IMR-90 (cell line): ENCODE results near the gene RAD51B. TPM values are rescaled to one million over a fixed set of nuclear protein-coding genes. Genes with fewer than 3 reads are reported as not detected.

Experiments used
- ATAC-seq: fragments of 200-7000 bp; cut with Tn5 transposase; 2 replicates; pipeline ENCODE4 v1.9.1; 2020; ENCODE audit warnings: low read depth, mild to moderate bottlenecking, moderate library complexity
- BruUV-seq: library from RNA; stranded (reverse); fragments of 400-500 nt; replicated peaks from 2 replicates; lab custom pipeline; 2021; lab: Mats Ljungman, UMichigan
- CTCF ChIA-PET: fragments of 300-600 bp; formaldehyde crosslinking; extraction: SDS; loops from one replicate; lab custom pipeline; 2021; ENCODE audit warnings: antibody characterized with exemption; lab: Yijun Ruan, JAX
- POLR2A ChIA-PET: fragments of 300-600 bp; sonication (Branson Sonifier 250); formaldehyde crosslinking; loops from one replicate; lab custom pipeline; 2022; ENCODE audit warnings: antibody characterized with exemption; ENCODE audit not compliant: unreplicated experiment; lab: Charles Lee
- DNase-seq: peaks from one replicate; pipeline ENCODE4 v3.0.0; 2013
- H2AFZ ChIP-seq: replicated peaks from 2 replicates; pipeline ENCODE3; 2013; ENCODE audit warnings: low read length, mild to moderate bottlenecking; ENCODE audit not compliant: poor library complexity
- H2AK5ac ChIP-seq: 2 replicates; pipeline ENCODE4 v1.6.1; 2013; ENCODE audit warnings: low read depth, low read length, inconsistent platforms
- H2AK9ac ChIP-seq: replicated peaks from 2 replicates; pipeline ENCODE3; 2013; ENCODE audit warnings: mild to moderate bottlenecking, low read depth, low read length, moderate library complexity; ENCODE audit not compliant: poor library complexity
- H2BK120ac ChIP-seq: 2 replicates; pipeline ENCODE4 v1.6.1; 2013; ENCODE audit warnings: low read depth, low read length, inconsistent platforms
- H2BK15ac ChIP-seq: 3 replicates; pipeline ENCODE4 v1.6.1; 2013; ENCODE audit warnings: low read depth, low read length, inconsistent platforms
- H2BK20ac ChIP-seq: 2 replicates; pipeline ENCODE4 v1.6.1; 2013; ENCODE audit warnings: low read depth, mild to moderate bottlenecking, inconsistent platforms, low read length, moderate library complexity
- H2BK5ac ChIP-seq: 2 replicates; pipeline ENCODE4 v1.6.1; 2013; ENCODE audit warnings: mild to moderate bottlenecking, low read depth, low read length, inconsistent platforms; ENCODE audit not compliant: poor library complexity, severe bottlenecking
- H3K14ac ChIP-seq: replicated peaks from 2 replicates; pipeline ENCODE4 v1.6.1; 2013; ENCODE audit warnings: low read depth, low read length, inconsistent platforms
- H3K18ac ChIP-seq: 2 replicates; pipeline ENCODE4 v1.6.1; 2013; ENCODE audit warnings: low read depth, low read length, control low read depth
- H3K23ac ChIP-seq: 2 replicates; pipeline ENCODE4 v1.6.1; 2013; ENCODE audit warnings: low read depth, low read length, inconsistent platforms
- H3K27ac ChIP-seq: 2 replicates; pipeline ENCODE4 v1.5.1; 2013; ENCODE audit warnings: mild to moderate bottlenecking, control low read depth, low read length; ENCODE audit not compliant: insufficient read depth
- H3K27me3 ChIP-seq: 2 replicates; pipeline ENCODE4 v1.6.1; 2013; ENCODE audit warnings: low read length; ENCODE audit not compliant: control insufficient read depth, insufficient read depth
- H3K36me3 ChIP-seq: 2 replicates; pipeline ENCODE4 v1.6.1; 2013; ENCODE audit warnings: low read length, mixed read lengths; ENCODE audit not compliant: control insufficient read depth, insufficient read depth
- H3K4ac ChIP-seq: 2 replicates; pipeline ENCODE4 v1.6.1; 2013; ENCODE audit warnings: low read depth, low read length, inconsistent platforms
- H3K4me1 ChIP-seq: 2 replicates; pipeline ENCODE4 v1.6.1; 2013; ENCODE audit warnings: low read length, mixed read lengths; ENCODE audit not compliant: control insufficient read depth, insufficient read depth
- H3K4me2 ChIP-seq: 2 replicates; pipeline ENCODE4 v1.6.1; 2013; ENCODE audit warnings: low read depth, mild to moderate bottlenecking, control low read depth, low read length, moderate library complexity
- H3K4me3 ChIP-seq: 2 replicates; pipeline ENCODE4 v1.5.1; 2013; ENCODE audit warnings: low read depth, mild to moderate bottlenecking, control low read depth, low read length, moderate library complexity; ENCODE audit not compliant: insufficient read depth
- H3K56ac ChIP-seq: 2 replicates; pipeline ENCODE4 v1.6.1; 2013; ENCODE audit warnings: low read length, inconsistent platforms; ENCODE audit not compliant: insufficient read depth; ENCODE audit errors: extremely low read depth
- H3K79me1 ChIP-seq, 2 experiments: 2 replicates each; pipeline ENCODE4 v1.6.1; 2013; ENCODE audit warnings: low read length in 2 of 2, inconsistent platforms in 1 of 2, low read depth in 1 of 2
- H3K9ac ChIP-seq: 2 replicates; pipeline ENCODE4 v1.6.1; 2013; ENCODE audit warnings: low read depth, low read length, control low read depth
- H3K9me1 ChIP-seq: 2 replicates; pipeline ENCODE4 v1.6.1; 2013; ENCODE audit warnings: low read length, inconsistent platforms; ENCODE audit not compliant: insufficient read depth
- H3K9me3 ChIP-seq: 2 replicates; pipeline ENCODE4 v1.6.1; 2013; ENCODE audit warnings: low read length; ENCODE audit not compliant: control insufficient read depth, insufficient read depth
- H4K20me1 ChIP-seq: 2 replicates; pipeline ENCODE4 v1.6.1; 2013; ENCODE audit warnings: low read length, inconsistent platforms; ENCODE audit not compliant: insufficient read depth
- H4K5ac ChIP-seq: 2 replicates; pipeline ENCODE4 v1.6.1; 2013; ENCODE audit warnings: mild to moderate bottlenecking, low read depth, low read length, control low read depth
- H4K8ac ChIP-seq, 2 experiments: 2 replicates each; pipeline ENCODE4 v1.6.1; 2013; ENCODE audit warnings: low read depth in 2 of 2, low read length in 2 of 2, control low read depth in 1 of 2, inconsistent platforms in 1 of 2
- H4K91ac ChIP-seq: 2 replicates; pipeline ENCODE4 v1.6.1; 2013; ENCODE audit warnings: low read depth, low read length, inconsistent platforms; ENCODE audit not compliant: insufficient read depth
- BHLHE40 ChIP-seq: fragments of 150-350 bp; IDR thresholded peaks from 2 replicates; pipeline ENCODE4 v1.6.1; 2016; ENCODE audit warnings: mild to moderate bottlenecking, low read depth, low read length
- CEBPB ChIP-seq: IDR thresholded peaks from 2 replicates; pipeline ENCODE4 v1.6.1; 2012; ENCODE audit warnings: low read depth, low read length, improper control_type of control experiment
- CHD1 ChIP-seq: IDR thresholded peaks from 2 replicates; pipeline ENCODE4 v1.6.1; 2012; ENCODE audit warnings: low read depth, low read length, improper control_type of control experiment
- FOS ChIP-seq: fragments of 150-350 bp; IDR thresholded peaks from 2 replicates; pipeline ENCODE4 v1.6.1; 2016; ENCODE audit warnings: low read depth, low read length
- MAFK ChIP-seq: IDR thresholded peaks from 2 replicates; pipeline ENCODE4 v1.6.1; 2012; ENCODE audit warnings: low read depth, low read length, improper control_type of control experiment
- MAZ ChIP-seq: IDR thresholded peaks from 2 replicates; pipeline ENCODE4 v1.6.1; 2012; ENCODE audit warnings: low read depth, mild to moderate bottlenecking, low read length, improper control_type of control experiment, moderate library complexity, borderline replicate concordance
- MXI1 ChIP-seq: IDR thresholded peaks from 2 replicates; pipeline ENCODE4 v1.6.1; 2012; ENCODE audit warnings: low read depth, mild to moderate bottlenecking, low read length, moderate library complexity, borderline replicate concordance
- NFE2L2 ChIP-seq: fragments of 150-350 bp; IDR thresholded peaks from 2 replicates; pipeline ENCODE4 v1.6.1; 2016; ENCODE audit warnings: low read depth, mild to moderate bottlenecking, low read length
- POLR2A ChIP-seq: IDR thresholded peaks from 2 replicates; pipeline ENCODE4 v1.6.1; 2012; ENCODE audit warnings: mild to moderate bottlenecking, low read depth, low read length
- RAD21 ChIP-seq: IDR thresholded peaks from 2 replicates; pipeline ENCODE4 v1.6.1; 2012; ENCODE audit warnings: low read length, improper control_type of control experiment
- RCOR1 ChIP-seq: IDR thresholded peaks from 2 replicates; pipeline ENCODE4 v1.6.1; 2012; ENCODE audit warnings: mild to moderate bottlenecking, low read length, improper control_type of control experiment; ENCODE audit not compliant: insufficient replicate concordance
- RFX5 ChIP-seq: IDR thresholded peaks from 2 replicates; pipeline ENCODE4 v1.8.0; 2012; ENCODE audit warnings: low read depth, mild to moderate bottlenecking, low read length, moderate library complexity
- SMC3 ChIP-seq: fragments of 150-350 bp; IDR thresholded peaks from 2 replicates; pipeline ENCODE4 v1.6.1; 2016; ENCODE audit warnings: low read depth, mild to moderate bottlenecking, antibody characterized with exemption, low read length, moderate library complexity
- USF2 ChIP-seq: fragments of 150-350 bp; IDR thresholded peaks from 2 replicates; pipeline ENCODE4 v1.6.1; 2017; ENCODE audit warnings: mild to moderate bottlenecking, antibody characterized with exemption, low read length, low read depth
- WGBS, 2 experiments: methylation state at CpG; one replicate each; pipeline versions ENCODE4 v1.1.5 to v1.1.7; 2013; ENCODE audit warnings: missing lambda C conversion rate in 2 of 2; ENCODE audit not compliant: insufficient read length in 1 of 2; ENCODE audit errors: extremely low coverage in 2 of 2; 5-methylcytosine and 5-hydroxymethylcytosine counted together
- dilution Hi-C: fragments of 300-500 bp; cut with HindIII; formaldehyde crosslinking; loops from one replicate; pipeline ENCODE4 v1.14.3; 2018; ENCODE audit warnings: low sequenced_read_pairs; ENCODE audit not compliant: unreplicated experiment
- in situ Hi-C: fragments of 300-500 bp; cut with MboI; formaldehyde crosslinking; loops from 3 replicates; pipeline ENCODE4 v1.14.3; 2019; ENCODE audit warnings: low sequenced_read_pairs, inconsistent platforms, mixed read lengths
- intact Hi-C: fragments of 100-400 bp; cut with micrococcal nuclease; formaldehyde crosslinking; loops from 2 replicates; pipeline ENCODE4 v1.10.0; 2022
- polyA plus RNA-seq, 3 experiments: library from polyadenylated mRNA; depleted of rRNA; stranded (reverse); fragments of >200 nt; gene quantifications; 2 replicates each; pipeline ENCODE4 v1.2.3, GENCODE V29; 2012; ENCODE audit warnings: low replicate concordance in 1 of 3
- total RNA-seq: library from RNA; depleted of rRNA; stranded (reverse); fragments of >200 nt; gene quantifications from 2 replicates; pipeline ENCODE4 v1.2.3, GENCODE V29; 2012
- TF ChIP-seq, protein P1 (sequence below): fragments of 150-350 bp; IDR thresholded peaks from 2 replicates; pipeline ENCODE4 v1.6.1; 2016; ENCODE audit warnings: low read depth, mild to moderate bottlenecking, low read length, moderate library complexity, borderline replicate concordance
- TF ChIP-seq, protein P2 (sequence below): conservative IDR thresholded peaks from 2 replicates; pipeline ENCODE4 v1.5.1; 2012; ENCODE audit warnings: mild to moderate bottlenecking, low read depth, low read length, improper control_type of control experiment

The RAD51B gene
- total and polyA plus RNA-seq, 2 of the 4 experiments (the other 2 are of a cell fraction): 5.1 to 18.8 TPM

GRCh38 chr14:68499451-68499850 lies 679.9 kb downstream of the RAD51B start:
- ATAC-seq (no peak), DNase-seq (no peak)
- H3K4ac ChIP-seq: no peak overlapping the region

More at GRCh38 chr14:68499451-68499850, 679.9 kb downstream of the RAD51B start:
- H3K14ac ChIP-seq: no peak overlapping the region
- no peak overlapping the region for H4K91ac ChIP-seq
- no peak overlapping the region for H3K9ac ChIP-seq
- H2AK9ac ChIP-seq: no peak overlapping the region
- dilution Hi-C loops: no loop called here
- no peak overlapping the region for H3K4me2 ChIP-seq
- H2AK5ac ChIP-seq: no peak overlapping the region
- POLR2A ChIA-PET: interaction anchor here (0.7 kb wide), 1 partner anchor 28 kb away, joined by 3 read pairs; no protein-coding TSS in a partner anchor
- H3K23ac ChIP-seq: no peak overlapping the region
- H2AFZ ChIP-seq: no peak overlapping the region
- no peak overlapping the region for H3K18ac ChIP-seq
- H4K20me1 ChIP-seq: no peaks in the 10 kb centered on the region
- peaks cover 3% of the 10 kb centered on the region for H3K9me1 ChIP-seq
- no peak overlapping the region for H2BK5ac ChIP-seq
- H2BK15ac ChIP-seq: no peak overlapping the region; the same call in 2 of the 3 replicates
- H3K27ac ChIP-seq: no peak overlapping the region
- H2BK20ac ChIP-seq: no peak overlapping the region
- no peak overlapping the region for H3K56ac ChIP-seq
- no peaks in the 10 kb centered on the region for H3K27me3 ChIP-seq
- CTCF ChIA-PET: no interaction called here
- 88% methylated on average over 1 of the region's 6 CpGs; no CpG with 5 or more reads in 1 of the 2 experiments for WGBS, 2 experiments
- intact Hi-C loops: no loop called here
- H2BK120ac ChIP-seq: no peak overlapping the region
- H3K4me3 ChIP-seq: no peak overlapping the region
- BruUV-seq: no TSS peak
- no peaks in the 10 kb centered on the region for H3K36me3 ChIP-seq
- H4K5ac ChIP-seq: no peak overlapping the region
- TF ChIP-seq, protein P1, sequence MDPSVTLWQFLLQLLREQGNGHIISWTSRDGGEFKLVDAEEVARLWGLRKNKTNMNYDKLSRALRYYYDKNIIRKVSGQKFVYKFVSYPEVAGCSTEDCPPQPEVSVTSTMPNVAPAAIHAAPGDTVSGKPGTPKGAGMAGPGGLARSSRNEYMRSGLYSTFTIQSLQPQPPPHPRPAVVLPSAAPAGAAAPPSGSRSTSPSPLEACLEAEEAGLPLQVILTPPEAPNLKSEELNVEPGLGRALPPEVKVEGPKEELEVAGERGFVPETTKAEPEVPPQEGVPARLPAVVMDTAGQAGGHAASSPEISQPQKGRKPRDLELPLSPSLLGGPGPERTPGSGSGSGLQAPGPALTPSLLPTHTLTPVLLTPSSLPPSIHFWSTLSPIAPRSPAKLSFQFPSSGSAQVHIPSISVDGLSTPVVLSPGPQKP: no peak
- no peak for TF ChIP-seq BHLHE40
- TF ChIP-seq SMC3: no peak
- no peak for TF ChIP-seq RCOR1
- no peak for TF ChIP-seq RAD21
- no peak for TF ChIP-seq MXI1
- no peak for TF ChIP-seq RFX5
- no peak for TF ChIP-seq NFE2L2
- TF ChIP-seq FOS: no peak
- TF ChIP-seq CHD1: no peak
- no peak for TF ChIP-seq MAZ
- TF ChIP-seq CEBPB: no peak
- TF ChIP-seq, protein P2, sequence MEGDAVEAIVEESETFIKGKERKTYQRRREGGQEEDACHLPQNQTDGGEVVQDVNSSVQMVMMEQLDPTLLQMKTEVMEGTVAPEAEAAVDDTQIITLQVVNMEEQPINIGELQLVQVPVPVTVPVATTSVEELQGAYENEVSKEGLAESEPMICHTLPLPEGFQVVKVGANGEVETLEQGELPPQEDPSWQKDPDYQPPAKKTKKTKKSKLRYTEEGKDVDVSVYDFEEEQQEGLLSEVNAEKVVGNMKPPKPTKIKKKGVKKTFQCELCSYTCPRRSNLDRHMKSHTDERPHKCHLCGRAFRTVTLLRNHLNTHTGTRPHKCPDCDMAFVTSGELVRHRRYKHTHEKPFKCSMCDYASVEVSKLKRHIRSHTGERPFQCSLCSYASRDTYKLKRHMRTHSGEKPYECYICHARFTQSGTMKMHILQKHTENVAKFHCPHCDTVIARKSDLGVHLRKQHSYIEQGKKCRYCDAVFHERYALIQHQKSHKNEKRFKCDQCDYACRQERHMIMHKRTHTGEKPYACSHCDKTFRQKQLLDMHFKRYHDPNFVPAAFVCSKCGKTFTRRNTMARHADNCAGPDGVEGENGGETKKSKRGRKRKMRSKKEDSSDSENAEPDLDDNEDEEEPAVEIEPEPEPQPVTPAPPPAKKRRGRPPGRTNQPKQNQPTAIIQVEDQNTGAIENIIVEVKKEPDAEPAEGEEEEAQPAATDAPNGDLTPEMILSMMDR: no peak
- TF ChIP-seq POLR2A: no peak
- no peak for TF ChIP-seq USF2
- TF ChIP-seq MAFK: no peak
- H3K4me1 ChIP-seq: no peaks in the 10 kb centered on the region
- in situ Hi-C loops: no loop called here
- H3K79me1 ChIP-seq: no peaks in the 10 kb centered on the region
- no peak overlapping the region for H4K8ac ChIP-seq
- H3K9me3 ChIP-seq: no peaks in the 10 kb centered on the region
